NT2/D1 (cell line): Measurements from ENCODE around the gene ZCCHC13.

Experiments
- SUZ12 ChIP-seq: IDR thresholded peaks from 2 replicates; pipeline ENCODE4 v1.6.1; 2011; ENCODE audit not compliant: insufficient read length, insufficient read depth; ENCODE audit errors: extremely low read depth
- YY1 ChIP-seq: IDR thresholded peaks from 2 replicates; pipeline ENCODE4 v1.6.1; 2011; ENCODE audit not compliant: insufficient read length, insufficient read depth

DNA sequence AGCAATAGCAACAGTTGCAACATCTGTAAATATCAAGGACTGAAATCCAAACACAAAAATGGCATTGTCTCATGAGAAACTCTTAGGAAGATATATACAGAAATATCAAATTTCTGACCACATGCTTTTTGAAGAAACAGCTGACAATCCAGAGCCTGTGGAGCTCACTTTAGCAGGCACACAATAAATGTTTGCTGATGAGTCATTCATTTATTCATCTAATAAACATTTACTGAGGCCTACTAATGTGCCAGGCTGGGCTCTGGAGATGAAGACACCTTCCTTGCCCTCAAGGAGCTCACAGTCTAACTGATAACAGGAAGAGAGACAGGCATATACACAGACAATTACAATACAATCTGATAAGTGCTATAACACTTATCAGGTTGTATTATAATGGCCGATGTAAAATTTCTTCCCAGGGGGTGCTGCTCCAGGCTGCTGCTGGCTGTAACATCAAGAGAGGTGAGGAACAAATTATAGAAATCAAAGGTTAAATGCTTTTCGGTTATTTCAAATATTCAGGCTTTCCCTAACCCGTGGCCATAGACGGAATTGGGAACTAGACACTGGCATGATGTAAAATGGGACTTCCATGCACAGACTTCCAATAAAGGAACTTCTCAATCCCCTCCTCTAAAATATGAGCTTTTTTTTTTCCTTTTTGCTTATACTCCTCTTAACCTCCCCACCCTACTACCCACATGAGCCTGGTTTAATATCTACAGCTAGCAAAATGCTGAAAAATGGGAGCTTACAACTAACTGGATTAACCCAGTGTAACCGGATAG is 16.8 kb upstream of the ZCCHC13 start:
- TF ChIP-seq SUZ12 = no peak
- no peak for TF ChIP-seq YY1
